Naive B cell (primary cell): ENCODE measurements around the gene WDR33. TPM values are rescaled to one million over a fixed set of nuclear protein-coding genes. Genes with fewer than 3 reads are reported as not detected.
A peak's percentile ranks its signal among the peaks of the same experiment; 100 is the strongest.
"Not testable (repeated sequence)": the region's sequence is repeated elsewhere in the genome, so short reads cannot be mapped to it uniquely, and the experiment has no call there.

ENCODE experiments used
- ATAC-seq, 2 donors: fragments of 150-1000 bp; cut with Tn5 transposase; 2 replicates each; pipeline ENCODE4 v1.10.0; 2021; ENCODE audit warnings: low read depth in 2 of 2, mild to moderate bottlenecking in 2 of 2, moderate library complexity in 2 of 2
- DNase-seq: peaks from one replicate; pipeline ENCODE4 v3.0.0; 2022
- H3K27ac Mint-ChIP-seq, 6 donors: one replicate each; pipeline ENCODE4 v1.8.0; 2020 to 2022; ENCODE audit warnings: mild to moderate bottlenecking in 6 of 6, mixed read lengths in 6 of 6, moderate library complexity in 5 of 6, inconsistent platforms in 2 of 6
- H3K27me3 Mint-ChIP-seq, 3 donors: one replicate each; pipeline ENCODE4 v1.8.0; 2021 to 2022; ENCODE audit warnings: mixed read lengths in 3 of 3, mild to moderate bottlenecking in 1 of 3
- H3K36me3 Mint-ChIP-seq, 2 donors: one replicate each; pipeline ENCODE4 v1.8.0; 2020 to 2022; ENCODE audit warnings: mixed read lengths in 2 of 2, inconsistent platforms in 1 of 2, mild to moderate bottlenecking in 1 of 2
- H3K4me1 Mint-ChIP-seq, 3 donors: one replicate each; pipeline ENCODE4 v1.8.0; 2020 to 2022; ENCODE audit warnings: mixed read lengths in 3 of 3, inconsistent platforms in 1 of 3, mild to moderate bottlenecking in 1 of 3, moderate library complexity in 1 of 3
- H3K4me3 Mint-ChIP-seq, 8 donors: one replicate each; pipeline ENCODE4 v1.8.0; 2020 to 2022; ENCODE audit warnings: mild to moderate bottlenecking in 8 of 8, mixed read lengths in 8 of 8, moderate library complexity in 8 of 8, inconsistent platforms in 2 of 8
- H3K9me3 Mint-ChIP-seq, 7 donors: one replicate each; pipeline ENCODE4 v1.8.0; 2020 to 2022; ENCODE audit warnings: mixed read lengths in 7 of 7, mild to moderate bottlenecking in 5 of 7, inconsistent platforms in 2 of 7, moderate library complexity in 1 of 7
- polyA plus RNA-seq, 6 donors: library from polyadenylated mRNA; unstranded; fragments of 300-500 nt; fragmentation: Illumina TruSeq; gene quantifications; one replicate each; pipeline ENCODE4 v1.2.3, GENCODE V29; 2021; ENCODE audit warnings: low read depth in 6 of 6

WDR33 gene
- polyA plus RNA-seq, 6 donors from 2014 or later: 20.5 to 50.4 (median 37.3) TPM

GRCh38 chr2:127826708-127827107, 15.7 kb upstream of the WDR33 start:
- not testable (repeated sequence) for ATAC-seq, DNase-seq, H3K27ac Mint-ChIP-seq
- peaks cover 33 to 46% (median 34%) of the 10 kb centered on the region in 3 donors for H3K27me3 Mint-ChIP-seq
- peak overlapping the region in 1 of 8 donors; percentile 7 for H3K4me3 Mint-ChIP-seq
- H3K4me1 Mint-ChIP-seq: peaks cover 15 to 39% (median 36%) of the 10 kb centered on the region in 3 donors
- peaks cover 6 to 14% of the 10 kb centered on the region in 2 donors for H3K36me3 Mint-ChIP-seq
- peaks cover 4 to 37% (median 8%) of the 10 kb centered on the region in 7 donors for H3K9me3 Mint-ChIP-seq

- Mint-ChIP-seq H3K4me1 (peaks cover 15 to 33% (median 29%) of the 10 kb centered on the region in 3 donors), H3K9me3 (peaks cover 8 to 42% (median 12%) of the 10 kb centered on the region in 7 donors), H3K27me3 (peaks cover 39 to 51% (median 41%) of the 10 kb centered on the region in 3 donors), H3K36me3 (peaks cover 6 to 16% of the 10 kb centered on the region in 2 donors), H3K27ac (peak overlapping the region in 1 of 6 donors; percentile 47), H3K4me3 (no peak overlapping the region)
- DNase-seq: no peak
- no peak for ATAC-seq
These were observed 15.1 kb upstream of the WDR33 start for GRCh38 chr2:127826047-127826446.

- no peak overlapping the region for H3K27ac Mint-ChIP-seq
- DNase-seq (no peak), ATAC-seq (no peak)
- peaks cover 27 to 43% (median 41%) of the 10 kb centered on the region in 3 donors for H3K27me3 Mint-ChIP-seq
- no peak overlapping the region for H3K4me3 Mint-ChIP-seq
- peaks cover 0 to 14% of the 10 kb centered on the region in 2 donors for H3K36me3 Mint-ChIP-seq
- H3K4me1 Mint-ChIP-seq: no peaks in the 10 kb centered on the region
- peaks cover 4 to 43% (median 22%) of the 10 kb centered on the region in 7 donors for H3K9me3 Mint-ChIP-seq
These were observed 9.2 kb upstream of the WDR33 start for GRCh38 chr2:127820080-127820668.

- no peak for ATAC-seq
- no peak overlapping the region for H3K4me3 Mint-ChIP-seq
- H3K27me3 Mint-ChIP-seq: peaks cover 27 to 43% (median 40%) of the 10 kb centered on the region in 3 donors
These were observed 7.9 kb upstream of the WDR33 start for GRCh38 chr2:127818794-127819425.

GRCh38 chr2:127818241-127818640, 7.3 kb upstream of the WDR33 start:
- Mint-ChIP-seq H3K4me3 (no peak overlapping the region), H3K27ac (no peak overlapping the region)
- no peak for DNase-seq

More at GRCh38 chr2:127818794-127819425, 7.9 kb upstream of the WDR33 start:
- Mint-ChIP-seq H3K4me1 (no peaks in the 10 kb centered on the region), H3K36me3 (peaks cover 0 to 14% of the 10 kb centered on the region in 2 donors), H3K9me3 (peaks cover 4 to 43% (median 22%) of the 10 kb centered on the region in 7 donors), H3K27ac (no peak overlapping the region)
- no peak for DNase-seq

GRCh38 chr2:127814677-127815076, 3.7 kb upstream of the WDR33 start:
- ATAC-seq (no peak), DNase-seq (no peak)
- Mint-ChIP-seq H3K36me3 (peaks cover 0 to 13% of the 10 kb centered on the region in 2 donors), H3K27me3 (peaks cover 6 to 16% (median 15%) of the 10 kb centered on the region in 3 donors), H3K9me3 (peaks cover 0 to 14% (median 5%) of the 10 kb centered on the region in 7 donors), H3K27ac (no peak overlapping the region), H3K4me3 (peak overlapping the region in 1 of 8 donors; percentile 1), H3K4me1 (peaks cover 21 to 26% (median 24%) of the 10 kb centered on the region in 3 donors)

More at GRCh38 chr2:127818241-127818640, 7.3 kb upstream of the WDR33 start:
- peaks cover 27 to 43% (median 40%) of the 10 kb centered on the region in 3 donors for H3K27me3 Mint-ChIP-seq
- peaks cover 0 to 14% of the 10 kb centered on the region in 2 donors for H3K36me3 Mint-ChIP-seq
- H3K4me1 Mint-ChIP-seq: no peaks in the 10 kb centered on the region
- peaks cover 4 to 43% (median 22%) of the 10 kb centered on the region in 7 donors for H3K9me3 Mint-ChIP-seq
- ATAC-seq: no peak

- H3K27ac Mint-ChIP-seq: peak overlapping the region in 1 of 6 donors; percentile 90
- peaks cover 30 to 43% (median 42%) of the 10 kb centered on the region in 3 donors for H3K4me1 Mint-ChIP-seq
- H3K36me3 Mint-ChIP-seq: peaks cover 0 to 13% of the 10 kb centered on the region in 2 donors
- not testable (repeated sequence) for H3K9me3 Mint-ChIP-seq, H3K27me3 Mint-ChIP-seq, ATAC-seq, DNase-seq
- peak overlapping the region; percentile 19 to 100 (median 98) for H3K4me3 Mint-ChIP-seq
These were observed 1.5 kb upstream of the WDR33 start for GRCh38 chr2:127812441-127812840.

- ATAC-seq: no peak
These were observed 688 bp upstream of the WDR33 start for GRCh38 chr2:127811397-127812321.

GRCh38 chr2:127810156-127810618, 784 bp downstream of the WDR33 start:
- peak overlapping the region; percentile 96 to 100 (median 98) for H3K4me3 Mint-ChIP-seq
- H3K9me3 Mint-ChIP-seq: no peaks in the 10 kb centered on the region
- H3K27ac Mint-ChIP-seq: peak overlapping the region; percentile 97 to 100 (median 99)
- ATAC-seq (no peak), DNase-seq (no peak)
- peaks cover 0 to 13% of the 10 kb centered on the region in 2 donors for H3K36me3 Mint-ChIP-seq
- H3K27me3 Mint-ChIP-seq: peaks cover 0 to 4% (median 0%) of the 10 kb centered on the region in 3 donors
- H3K4me1 Mint-ChIP-seq: peaks cover 42 to 63% (median 53%) of the 10 kb centered on the region in 3 donors

More at GRCh38 chr2:127811397-127812321, 688 bp upstream of the WDR33 start:
- Mint-ChIP-seq H3K9me3 (no peaks in the 10 kb centered on the region), H3K27me3 (peaks cover 0 to 4% (median 0%) of the 10 kb centered on the region in 3 donors), H3K4me1 (peaks cover 34 to 50% (median 48%) of the 10 kb centered on the region in 3 donors), H3K4me3 (peak overlapping the region; percentile 96 to 100 (median 98)), H3K36me3 (peaks cover 0 to 13% of the 10 kb centered on the region in 2 donors), H3K27ac (peak overlapping the region; percentile 97 to 100 (median 99))
- no peak for DNase-seq

GRCh38 chr2:127807678-127808353, 3.2 kb downstream of the WDR33 start:
- H3K27ac Mint-ChIP-seq: peak overlapping the region in 4 of 6 donors; percentile 2 to 81 (median 51)
- peaks cover 42 to 84% (median 69%) of the 10 kb centered on the region in 3 donors for H3K4me1 Mint-ChIP-seq
- ATAC-seq (no peak), DNase-seq (no peak)
- H3K27me3 Mint-ChIP-seq: no peaks in the 10 kb centered on the region
- no peaks in the 10 kb centered on the region for H3K9me3 Mint-ChIP-seq
- H3K36me3 Mint-ChIP-seq: peaks cover 0 to 13% of the 10 kb centered on the region in 2 donors
- peak overlapping the region in 7 of 8 donors; percentile 2 to 76 (median 66) for H3K4me3 Mint-ChIP-seq

- H3K9me3 Mint-ChIP-seq, ATAC-seq, H3K27me3 Mint-ChIP-seq, DNase-seq: not testable (repeated sequence)
- Mint-ChIP-seq H3K4me1 (peaks cover 39 to 88% (median 69%) of the 10 kb centered on the region in 3 donors), H3K36me3 (peaks cover 0 to 13% of the 10 kb centered on the region in 2 donors), H3K4me3 (peak overlapping the region in 1 of 8 donors; percentile 63), H3K27ac (peak overlapping the region in 1 of 6 donors; percentile 56)
These were observed 4.1 kb downstream of the WDR33 start for GRCh38 chr2:127806860-127807259.

- Mint-ChIP-seq H3K4me1 (peaks cover 35 to 88% (median 66%) of the 10 kb centered on the region in 3 donors), H3K4me3 (peak overlapping the region in 4 of 8 donors; percentile 12 to 50 (median 38)), H3K36me3 (peaks cover 4% of the 10 kb centered on the region in 2 donors), H3K9me3 (no peaks in the 10 kb centered on the region), H3K27ac (peak overlapping the region in 2 of 6 donors; percentile 56 to 75), H3K27me3 (no peaks in the 10 kb centered on the region)
- ATAC-seq: no peak
- DNase-seq: no peak
These were observed 5.5 kb downstream of the WDR33 start for GRCh38 chr2:127805491-127805890.
